ENCODE measurements around the gene VEGFC. TPM values are rescaled to one million over a fixed set of nuclear protein-coding genes. Genes with fewer than 3 reads are reported as not detected.

The VEGFC gene
- total RNA-seq, 1 donor from 2014 or later: 8.7 TPM

- peak; percentile 45 for DNase-seq (ENCODE audit: low read depth)
- Histone ChIP-seq H3K27me3 (ENCODE audit: control insufficient read depth, insufficient read depth, low read length) (no peaks in the 10 kb centered on the region), H3K4me3 (ENCODE audit: low read depth, low read length) (no peak overlapping the region), H3K36me3 (ENCODE audit: control insufficient read depth, insufficient read depth, low read length) (no peaks in the 10 kb centered on the region)
- no peak for FAIRE-seq
- no peak for TF ChIP-seq CTCF (IDR thresholded peaks at IDR 0.05; ENCODE audit: insufficient read depth, low read length, severe bottlenecking)
Observed at GRCh38 chr4:176735300-176735699, 57.4 kb downstream of the VEGFC start.

- no peak for FAIRE-seq
- DNase-seq (ENCODE audit: low read depth): no peak
Observed at GRCh38 chr4:176734461-176734860, 58.3 kb downstream of the VEGFC start.

GRCh38 chr4:176729489-176729888 lies 63.2 kb downstream of the VEGFC start:
- Histone ChIP-seq H3K4me3 (ENCODE audit: low read depth, low read length) (no peak overlapping the region), H3K27me3 (ENCODE audit: control insufficient read depth, insufficient read depth, low read length) (no peaks in the 10 kb centered on the region), H3K36me3 (ENCODE audit: control insufficient read depth, insufficient read depth, low read length) (peaks cover 2% of the 10 kb centered on the region)
- TF ChIP-seq CTCF (IDR thresholded peaks at IDR 0.05; ENCODE audit: insufficient read depth, low read length, severe bottlenecking): no peak
- DNase-seq (ENCODE audit: low read depth): no peak
- FAIRE-seq: no peak

More at GRCh38 chr4:176734461-176734860, 58.3 kb downstream of the VEGFC start:
- Histone ChIP-seq H3K4me3 (ENCODE audit: low read depth, low read length) (no peak overlapping the region), H3K36me3 (ENCODE audit: control insufficient read depth, insufficient read depth, low read length) (no peaks in the 10 kb centered on the region), H3K27me3 (ENCODE audit: control insufficient read depth, insufficient read depth, low read length) (no peaks in the 10 kb centered on the region)
- no peak for TF ChIP-seq CTCF (IDR thresholded peaks at IDR 0.05; ENCODE audit: insufficient read depth, low read length, severe bottlenecking)

GRCh38 chr4:176726803-176727202 lies 65.9 kb downstream of the VEGFC start:
- TF ChIP-seq CTCF (IDR thresholded peaks at IDR 0.05; ENCODE audit: insufficient read depth, low read length, severe bottlenecking): no peak
- peaks cover 2% of the 10 kb centered on the region for H3K36me3 ChIP-seq (ENCODE audit: control insufficient read depth, insufficient read depth, low read length)
- no peak overlapping the region for H3K4me3 ChIP-seq (ENCODE audit: low read depth, low read length)
- H3K27me3 ChIP-seq (ENCODE audit: control insufficient read depth, insufficient read depth, low read length): no peaks in the 10 kb centered on the region
- FAIRE-seq (no peak), DNase-seq (ENCODE audit: low read depth) (no peak)

GRCh38 chr4:176721459-176721858 lies 71.3 kb downstream of the VEGFC start:
- TF ChIP-seq CTCF (IDR thresholded peaks at IDR 0.05; ENCODE audit: insufficient read depth, low read length, severe bottlenecking): no peak
- DNase-seq (ENCODE audit: low read depth) (no peak), FAIRE-seq (no peak)
- H3K36me3 ChIP-seq (ENCODE audit: control insufficient read depth, insufficient read depth, low read length): no peaks in the 10 kb centered on the region
- H3K4me3 ChIP-seq (ENCODE audit: low read depth, low read length): no peak overlapping the region
- no peaks in the 10 kb centered on the region for H3K27me3 ChIP-seq (ENCODE audit: control insufficient read depth, insufficient read depth, low read length)

- FAIRE-seq (no peak), DNase-seq (ENCODE audit: low read depth) (no peak)
- Histone ChIP-seq H3K27me3 (ENCODE audit: control insufficient read depth, insufficient read depth, low read length) (no peaks in the 10 kb centered on the region), H3K36me3 (ENCODE audit: control insufficient read depth, insufficient read depth, low read length) (peaks cover 2% of the 10 kb centered on the region), H3K4me3 (ENCODE audit: low read depth, low read length) (no peak overlapping the region)
- no peak for TF ChIP-seq CTCF (IDR thresholded peaks at IDR 0.05; ENCODE audit: insufficient read depth, low read length, severe bottlenecking)
Observed at GRCh38 chr4:176718881-176719280, 73.8 kb downstream of the VEGFC start.

Data from bronchial epithelial cell (primary cell).